ENCODE data around the gene SCD5. TPM values are rescaled to one million over a fixed set of nuclear protein-coding genes. Genes with fewer than 3 reads are reported as not detected.

SCD5 gene
- total RNA-seq, 2 donors from 2014 or later, result 0.60 to 0.65 TPM

DNA sequence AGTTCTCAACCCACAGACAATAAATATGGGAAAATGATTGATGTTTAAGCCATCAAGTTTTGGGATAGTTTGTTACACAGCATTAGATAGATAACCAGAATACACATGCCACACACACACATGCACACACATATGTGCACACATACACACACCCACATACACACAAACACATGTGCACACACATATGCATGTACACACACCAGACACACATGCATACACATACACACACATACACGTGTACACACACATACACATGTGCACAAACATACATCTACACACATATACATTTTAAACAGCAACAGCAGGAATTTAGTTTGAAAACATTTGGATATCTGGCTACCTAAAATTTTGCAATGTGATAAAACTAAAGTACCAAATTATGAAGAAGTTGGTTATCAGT lies 194.1 kb downstream of the SCD5 start:
- no peaks in the 10 kb centered on the region for H3K36me3 Mint-ChIP-seq (ENCODE audit: low read depth)
- H3K9me3 ChIP-seq (ENCODE audit: control insufficient read depth, low read length, poor library complexity, severe bottlenecking), result no peaks in the 10 kb centered on the region
- H3K27me3 Mint-ChIP-seq, result peaks cover 14% of the 10 kb centered on the region
- ATAC-seq (no peak), DNase-seq (no peak)
- H3K27ac Mint-ChIP-seq, result no peak overlapping the region
- H3K4me3 Mint-ChIP-seq, result no peak overlapping the region
- no peaks in the 10 kb centered on the region for H3K4me1 Mint-ChIP-seq

DNA sequence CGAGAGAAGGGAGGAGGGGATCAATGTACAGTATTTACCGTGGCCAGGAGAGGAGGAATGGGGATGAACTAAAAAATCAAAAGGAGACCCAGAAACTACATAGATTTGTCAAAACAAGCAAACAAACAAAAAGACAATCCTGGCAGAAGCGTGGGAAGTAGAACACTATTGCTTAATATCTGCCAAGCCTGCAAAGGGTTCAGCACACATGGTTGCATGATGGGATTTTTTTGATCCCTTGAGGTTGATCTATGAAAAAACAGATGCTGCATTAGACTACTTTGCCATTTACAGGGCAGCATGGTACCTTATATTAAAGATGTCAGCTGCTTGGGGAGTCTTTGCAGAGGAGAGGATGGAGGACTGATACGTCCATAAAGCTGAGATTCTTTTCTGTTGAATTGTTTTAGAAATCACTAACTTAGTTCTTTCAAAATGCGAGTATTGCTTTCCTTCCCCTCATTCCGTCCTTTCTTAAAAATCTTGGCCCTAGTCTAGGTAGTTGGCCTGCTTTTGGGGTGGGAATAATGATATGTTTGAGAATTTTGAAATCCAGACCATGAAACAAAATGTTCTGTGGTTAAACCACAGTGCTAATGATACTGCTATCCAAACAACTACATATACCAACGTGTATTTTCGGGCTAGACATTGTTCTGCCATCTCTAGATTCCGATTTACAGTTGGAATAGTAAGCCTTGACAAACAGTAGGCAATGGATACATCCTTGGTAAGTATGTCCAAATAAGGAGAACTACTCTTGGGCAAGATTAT lies 197.2 kb downstream of the SCD5 start:
- H3K4me1 Mint-ChIP-seq, result no peaks in the 10 kb centered on the region
- DNase-seq (no peak), ATAC-seq (no peak)
- no peak overlapping the region for H3K27ac Mint-ChIP-seq
- no peaks in the 10 kb centered on the region for H3K9me3 ChIP-seq (ENCODE audit: control insufficient read depth, low read length, poor library complexity, severe bottlenecking)
- no peak overlapping the region for H3K4me3 Mint-ChIP-seq
- no peaks in the 10 kb centered on the region for H3K36me3 Mint-ChIP-seq (ENCODE audit: low read depth)
- peaks cover 28% of the 10 kb centered on the region for H3K27me3 Mint-ChIP-seq

DNA sequence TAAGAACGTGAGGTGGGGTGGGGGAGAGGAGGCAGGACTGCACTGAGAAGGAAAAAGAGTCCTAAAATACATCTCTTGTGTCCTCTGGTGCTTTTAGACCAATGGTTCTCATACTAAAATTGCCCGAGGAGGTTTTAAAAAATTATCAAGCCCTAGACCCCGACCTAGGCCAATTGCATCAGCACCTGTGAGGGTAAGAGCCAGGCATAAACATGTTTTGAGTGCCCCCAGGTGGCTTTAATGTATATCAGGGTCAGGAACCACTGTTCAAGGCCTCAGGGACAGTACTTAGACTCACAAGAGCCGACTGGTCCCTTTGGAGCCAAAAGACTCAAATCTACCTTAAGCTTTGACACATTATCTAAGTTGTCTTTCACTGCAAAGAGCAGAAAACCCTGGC lies 199.3 kb downstream of the SCD5 start:
- Mint-ChIP-seq H3K27me3 (peaks cover 32% of the 10 kb centered on the region), H3K27ac (no peak overlapping the region)

DNA sequence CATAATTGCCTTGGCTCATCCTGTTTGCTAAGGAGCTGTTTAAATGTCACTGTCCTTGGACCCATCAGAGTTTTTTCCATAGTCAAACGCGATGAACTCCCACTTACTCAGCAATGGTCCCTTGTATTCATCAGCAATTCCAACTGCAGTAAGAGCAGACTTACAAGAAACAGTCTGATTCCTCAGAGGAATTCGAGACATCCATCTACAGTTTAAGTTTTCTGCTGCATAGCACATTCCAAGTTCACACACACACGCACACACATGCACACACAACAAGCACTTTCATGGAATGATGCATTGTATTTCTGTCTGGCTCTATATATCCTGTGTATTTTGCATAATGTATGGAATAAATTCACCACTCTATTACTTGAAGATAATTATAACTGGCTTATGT lies 204.1 kb downstream of the SCD5 start:
- Mint-ChIP-seq H3K27ac (no peak overlapping the region), H3K4me3 (no peak overlapping the region), H3K27me3 (peaks cover 48% of the 10 kb centered on the region), H3K4me1 (no peaks in the 10 kb centered on the region), H3K36me3 (ENCODE audit: low read depth) (no peaks in the 10 kb centered on the region)
- DNase-seq, result no peak
- H3K9me3 ChIP-seq (ENCODE audit: control insufficient read depth, low read length, poor library complexity, severe bottlenecking), result no peaks in the 10 kb centered on the region
- no peak for ATAC-seq

More for the DNA sequence above, 199.3 kb downstream of the SCD5 start:
- no peaks in the 10 kb centered on the region for H3K4me1 Mint-ChIP-seq
- no peaks in the 10 kb centered on the region for H3K36me3 Mint-ChIP-seq (ENCODE audit: low read depth)
- H3K9me3 ChIP-seq (ENCODE audit: control insufficient read depth, low read length, poor library complexity, severe bottlenecking), result no peaks in the 10 kb centered on the region
- no peak overlapping the region for H3K4me3 Mint-ChIP-seq
- ATAC-seq, result no peak
- no peak for DNase-seq

DNA sequence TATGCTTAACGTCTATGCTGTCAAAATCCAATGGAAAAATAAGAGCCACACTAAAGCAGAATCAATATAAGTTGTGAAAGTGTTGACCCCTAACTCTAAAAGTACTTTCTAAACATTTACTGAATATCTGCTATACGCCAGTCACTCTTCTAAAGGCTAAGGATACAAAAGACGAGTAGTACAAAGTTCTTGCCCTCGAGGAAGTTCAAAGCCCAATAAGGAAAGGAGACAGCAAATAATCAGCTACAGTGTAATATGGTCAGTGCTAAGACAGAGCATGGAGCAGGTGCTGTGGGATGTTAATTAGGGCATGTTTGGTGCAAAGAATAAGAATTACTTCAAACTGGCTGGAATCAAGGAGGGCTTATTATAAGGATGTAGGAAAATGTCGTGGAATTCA lies 205.2 kb downstream of the SCD5 start:
- no peaks in the 10 kb centered on the region for H3K36me3 Mint-ChIP-seq (ENCODE audit: low read depth)

DNA sequence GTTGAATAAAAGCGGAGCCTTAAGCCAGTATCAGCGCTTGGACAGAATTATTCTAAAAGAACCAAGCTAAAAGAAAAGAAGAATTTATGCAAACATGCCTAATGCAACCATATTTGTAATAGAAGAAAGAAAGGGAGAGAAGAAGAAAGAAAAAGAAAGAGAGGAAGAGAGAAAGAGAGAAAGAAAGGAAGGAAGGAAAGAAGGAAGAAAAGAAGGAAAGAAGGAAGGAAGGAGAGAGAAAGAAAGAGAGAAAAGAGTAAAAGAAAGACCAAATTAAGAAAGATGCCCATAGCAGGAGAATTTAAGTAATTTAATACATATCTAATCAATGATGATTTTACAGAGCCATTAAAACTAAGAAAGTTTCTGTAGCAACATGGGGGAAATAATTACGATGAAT lies 206.0 kb downstream of the SCD5 start:
- H3K27me3 Mint-ChIP-seq, result peaks cover 47% of the 10 kb centered on the region
- no peaks in the 10 kb centered on the region for H3K4me1 Mint-ChIP-seq
- no peaks in the 10 kb centered on the region for H3K9me3 ChIP-seq (ENCODE audit: control insufficient read depth, low read length, poor library complexity, severe bottlenecking)
- no peak for ATAC-seq
- H3K36me3 Mint-ChIP-seq (ENCODE audit: low read depth), result no peaks in the 10 kb centered on the region
- H3K27ac Mint-ChIP-seq, result no peak overlapping the region
- DNase-seq, result no peak
- H3K4me3 Mint-ChIP-seq, result no peak overlapping the region

More for the DNA sequence above, 205.2 kb downstream of the SCD5 start:
- ATAC-seq (no peak), DNase-seq (no peak)
- Mint-ChIP-seq H3K27ac (no peak overlapping the region), H3K4me3 (no peak overlapping the region), H3K27me3 (peaks cover 51% of the 10 kb centered on the region), H3K4me1 (no peaks in the 10 kb centered on the region)
- H3K9me3 ChIP-seq (ENCODE audit: control insufficient read depth, low read length, poor library complexity, severe bottlenecking), result no peaks in the 10 kb centered on the region

DNA sequence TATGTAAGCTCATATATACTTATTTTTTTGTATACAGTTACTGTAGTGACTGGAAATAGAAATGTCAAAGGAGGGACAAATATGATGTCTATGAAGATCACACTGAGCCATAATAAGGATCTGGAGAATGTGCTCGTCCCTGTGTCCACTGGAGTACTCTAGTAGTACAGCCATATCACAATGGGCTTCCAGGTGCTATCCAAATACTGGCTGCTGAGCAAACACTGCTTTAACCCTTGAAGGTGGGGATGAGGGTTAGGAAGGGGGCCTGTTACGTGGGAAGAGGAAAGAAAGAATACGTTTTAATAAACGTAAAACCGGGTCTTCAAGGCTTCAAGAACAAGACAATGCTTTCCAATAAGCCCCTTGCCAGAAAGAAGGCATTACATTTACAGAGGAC lies 207.0 kb downstream of the SCD5 start:
- Mint-ChIP-seq H3K4me3 (no peak overlapping the region), H3K4me1 (no peaks in the 10 kb centered on the region), H3K27ac (no peak overlapping the region), H3K36me3 (ENCODE audit: low read depth) (no peaks in the 10 kb centered on the region), H3K27me3 (peaks cover 37% of the 10 kb centered on the region)
- ATAC-seq (no peak), DNase-seq (no peak)
- H3K9me3 ChIP-seq (ENCODE audit: control insufficient read depth, low read length, poor library complexity, severe bottlenecking), result no peaks in the 10 kb centered on the region

DNA sequence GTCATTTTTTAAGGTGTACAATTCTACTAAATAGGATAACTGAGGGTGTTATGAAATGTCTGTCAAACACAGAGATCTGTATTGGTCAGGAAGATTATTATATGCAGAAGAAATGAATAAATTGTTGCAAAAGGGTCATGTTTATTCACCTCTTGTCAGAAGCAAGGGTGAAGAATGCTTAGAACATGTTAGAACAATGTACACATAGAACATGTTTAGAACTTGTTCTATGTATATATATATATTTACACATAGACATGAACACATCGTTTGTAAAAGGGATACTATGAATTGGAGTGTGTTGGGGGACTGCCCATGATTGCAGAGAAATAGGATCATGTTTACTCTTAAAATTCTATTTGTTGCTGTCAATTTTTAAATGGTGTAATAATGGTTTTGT lies 208.8 kb downstream of the SCD5 start:
- H3K27me3 Mint-ChIP-seq, result peaks cover 46% of the 10 kb centered on the region
- ATAC-seq (no peak), DNase-seq (no peak)
- H3K4me1 Mint-ChIP-seq, result no peaks in the 10 kb centered on the region
- no peaks in the 10 kb centered on the region for H3K9me3 ChIP-seq (ENCODE audit: control insufficient read depth, low read length, poor library complexity, severe bottlenecking)
- no peaks in the 10 kb centered on the region for H3K36me3 Mint-ChIP-seq (ENCODE audit: low read depth)
- no peak overlapping the region for H3K27ac Mint-ChIP-seq
- H3K4me3 Mint-ChIP-seq, result no peak overlapping the region

DNA sequence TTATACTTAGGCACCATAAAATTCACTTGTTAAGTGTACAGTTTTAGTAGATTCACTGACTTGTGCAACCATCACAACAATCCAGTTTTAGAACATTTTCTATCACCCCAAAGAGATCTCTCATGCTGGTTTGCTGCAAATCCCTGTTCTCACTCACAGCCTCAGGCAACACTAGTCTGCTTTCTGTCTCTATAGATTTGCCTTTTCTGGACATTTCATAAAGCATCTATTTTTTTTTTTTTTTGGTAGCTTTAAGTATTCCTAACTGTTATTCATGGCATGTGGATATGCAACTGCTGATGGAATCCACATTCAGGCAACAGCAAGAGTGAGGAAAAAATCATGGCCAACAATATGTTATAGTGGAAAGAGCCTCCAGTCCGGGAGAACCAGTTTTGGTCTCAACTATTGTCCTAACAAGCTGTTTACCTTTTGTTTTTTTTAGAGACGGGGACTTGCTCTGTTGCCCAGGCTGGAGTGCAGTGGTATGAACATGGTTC lies 209.8 kb downstream of the SCD5 start:
- Mint-ChIP-seq H3K27me3 (peaks cover 38% of the 10 kb centered on the region), H3K4me1 (no peaks in the 10 kb centered on the region), H3K36me3 (ENCODE audit: low read depth) (no peaks in the 10 kb centered on the region), H3K27ac (no peak overlapping the region), H3K4me3 (no peak overlapping the region)
- ATAC-seq (no peak), DNase-seq (no peak)
- no peaks in the 10 kb centered on the region for H3K9me3 ChIP-seq (ENCODE audit: control insufficient read depth, low read length, poor library complexity, severe bottlenecking)

DNA sequence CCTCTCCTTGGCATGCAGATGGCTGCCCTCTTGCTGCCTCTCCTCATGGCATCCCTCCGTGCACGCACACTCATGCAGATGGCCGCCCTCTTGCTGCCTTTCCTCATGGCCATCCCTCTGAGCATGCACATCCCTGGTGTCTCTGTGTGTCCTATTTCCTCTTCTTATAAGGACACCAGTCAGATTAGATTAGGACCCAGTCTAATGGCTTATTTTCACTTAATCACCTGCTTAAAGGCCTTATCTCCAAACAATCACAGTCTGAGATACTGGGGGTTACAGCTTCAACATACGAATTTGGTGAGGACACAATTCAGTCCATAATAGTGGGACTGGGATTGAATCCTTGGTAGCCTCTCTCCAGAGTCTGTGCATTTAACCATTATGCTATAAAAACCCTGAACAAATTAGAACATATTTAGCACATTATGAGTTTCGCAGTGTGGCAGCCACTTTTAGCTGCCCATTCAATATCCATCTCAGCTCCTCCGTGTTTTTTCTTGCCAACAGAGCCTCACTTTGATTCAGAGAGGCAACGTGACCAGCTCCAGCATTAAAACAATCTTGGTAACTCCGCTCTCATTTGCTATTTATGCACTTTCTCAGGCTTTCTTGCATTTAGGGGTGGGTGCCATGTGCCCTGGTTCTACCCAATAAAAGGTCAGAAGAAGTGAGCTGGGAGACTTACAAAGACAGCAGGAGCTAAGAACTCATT lies 210.6 kb downstream of the SCD5 start:
- Mint-ChIP-seq H3K4me1 (no peaks in the 10 kb centered on the region), H3K4me3 (no peak overlapping the region), H3K36me3 (ENCODE audit: low read depth) (peaks cover 2% of the 10 kb centered on the region), H3K27me3 (peaks cover 37% of the 10 kb centered on the region), H3K27ac (no peak overlapping the region)
- no peak for DNase-seq
- no peaks in the 10 kb centered on the region for H3K9me3 ChIP-seq (ENCODE audit: control insufficient read depth, low read length, poor library complexity, severe bottlenecking)
- ATAC-seq, result no peak

DNA sequence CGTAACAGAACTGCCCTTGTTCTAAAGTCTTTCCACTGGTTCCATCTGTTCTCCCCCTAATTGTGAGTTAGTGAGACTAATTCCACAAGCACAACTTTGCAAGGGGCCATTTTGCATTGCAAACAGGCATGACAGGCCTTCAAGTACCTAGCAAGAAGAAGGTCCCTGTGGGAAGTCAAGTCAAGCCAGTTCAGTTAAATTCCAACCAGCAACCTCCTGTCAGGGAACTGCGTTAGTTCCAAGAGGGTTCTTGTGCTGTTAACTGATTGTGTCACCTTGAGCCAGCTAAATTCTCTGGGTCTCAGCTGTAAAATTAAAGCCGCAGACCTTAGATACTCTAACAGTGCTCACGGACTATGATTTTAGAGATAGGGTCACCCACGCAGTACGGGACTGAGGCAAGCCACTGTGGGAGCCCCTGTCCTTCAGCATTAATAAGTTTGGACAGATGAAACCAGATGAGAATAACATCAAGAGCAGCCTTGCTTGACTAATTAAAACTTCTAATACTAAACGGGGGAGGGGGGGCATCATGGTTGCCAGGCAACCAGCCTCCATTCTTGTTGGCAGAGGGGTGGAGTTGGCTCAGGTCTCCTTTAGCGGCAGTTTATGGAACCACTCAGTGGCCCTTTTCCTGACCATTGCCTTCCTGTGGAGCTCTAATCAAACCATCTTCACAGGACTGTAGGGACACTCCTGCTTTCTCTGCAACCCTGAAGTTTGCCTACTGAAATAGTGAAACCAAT lies 212.7 kb downstream of the SCD5 start:
- no peaks in the 10 kb centered on the region for H3K9me3 ChIP-seq (ENCODE audit: control insufficient read depth, low read length, poor library complexity, severe bottlenecking)
- peaks cover 24% of the 10 kb centered on the region for H3K27me3 Mint-ChIP-seq
- H3K36me3 Mint-ChIP-seq (ENCODE audit: low read depth), result peaks cover 2% of the 10 kb centered on the region
- H3K4me1 Mint-ChIP-seq, result no peaks in the 10 kb centered on the region
- H3K4me3 Mint-ChIP-seq, result no peak overlapping the region
- ATAC-seq (no peak), DNase-seq (no peak)
- H3K27ac Mint-ChIP-seq, result no peak overlapping the region

DNA sequence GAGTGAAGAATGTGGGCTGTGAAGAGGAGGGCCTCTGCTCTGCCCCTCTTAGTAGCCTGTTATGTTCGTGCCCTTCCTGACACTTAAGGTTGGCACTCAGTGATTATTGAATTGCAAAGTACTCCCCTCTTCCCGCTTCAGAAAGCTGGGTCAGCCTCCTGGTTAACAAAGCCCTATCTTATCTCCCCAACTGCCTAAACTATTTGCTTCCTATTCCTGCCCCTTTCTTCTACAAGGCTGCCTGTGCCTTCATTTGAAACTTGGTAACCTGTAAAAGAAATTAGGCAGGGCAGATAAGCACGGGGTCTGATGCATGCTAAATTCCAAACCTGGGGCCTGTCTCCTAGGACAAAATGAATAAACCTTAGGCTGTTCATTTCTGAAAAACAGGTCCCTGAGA lies 213.7 kb downstream of the SCD5 start:
- no peaks in the 10 kb centered on the region for H3K9me3 ChIP-seq (ENCODE audit: control insufficient read depth, low read length, poor library complexity, severe bottlenecking)
- peaks cover 2% of the 10 kb centered on the region for H3K36me3 Mint-ChIP-seq (ENCODE audit: low read depth)
- no peak overlapping the region for H3K27ac Mint-ChIP-seq
- no peak for ATAC-seq
- DNase-seq, result no peak
- H3K4me1 Mint-ChIP-seq, result no peaks in the 10 kb centered on the region
- H3K4me3 Mint-ChIP-seq, result no peak overlapping the region
- peaks cover 24% of the 10 kb centered on the region for H3K27me3 Mint-ChIP-seq

DNA sequence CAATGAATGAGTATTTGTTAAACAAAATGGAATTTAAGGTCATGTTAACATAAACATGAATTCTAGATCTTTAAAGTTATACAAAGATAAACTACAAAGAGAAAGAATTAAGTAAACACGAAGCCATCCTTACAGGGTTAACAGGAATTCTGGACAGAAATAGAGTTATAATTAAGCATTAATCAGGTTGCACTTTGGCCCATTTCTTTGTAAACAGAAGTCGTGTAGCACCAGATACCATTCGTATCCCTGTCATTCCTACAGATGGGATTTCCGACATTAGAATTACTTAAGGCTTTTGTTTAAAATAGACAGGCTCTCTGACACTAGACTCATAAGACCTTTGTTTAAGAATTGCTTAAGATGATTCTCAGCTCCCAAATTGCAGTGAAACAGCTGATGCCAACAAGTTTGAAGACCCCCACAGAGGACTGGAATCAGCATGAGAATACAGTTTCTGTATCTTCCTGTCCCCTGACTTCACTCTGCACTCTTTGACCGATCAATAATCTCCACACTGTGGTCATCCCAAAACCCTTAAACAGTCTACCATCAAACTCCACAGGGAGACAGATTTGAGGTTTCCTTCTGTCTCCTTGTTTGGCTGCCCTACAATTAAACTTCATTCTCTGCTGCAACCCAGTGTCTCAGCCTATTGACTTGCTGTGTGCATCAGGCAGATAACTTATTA lies 214.6 kb downstream of the SCD5 start:
- peaks cover 2% of the 10 kb centered on the region for H3K36me3 Mint-ChIP-seq (ENCODE audit: low read depth)
- no peak overlapping the region for H3K4me3 Mint-ChIP-seq
- no peaks in the 10 kb centered on the region for H3K4me1 Mint-ChIP-seq
- no peaks in the 10 kb centered on the region for H3K9me3 ChIP-seq (ENCODE audit: control insufficient read depth, low read length, poor library complexity, severe bottlenecking)
- H3K27ac Mint-ChIP-seq, result no peak overlapping the region
- H3K27me3 Mint-ChIP-seq, result peaks cover 24% of the 10 kb centered on the region
- no peak for DNase-seq
- ATAC-seq, result no peak
